SU-DHL-6 (cell line): ENCODE measurements around the gene AGAP1.

Experiments used
- CTCF ChIP-seq: fragments of 200-600 bp; sonication (generic); IDR thresholded peaks from one replicate; pipeline ENCODE4 v1.5.1; 2017; ENCODE audit warnings: antibody characterized with exemption, mild to moderate bottlenecking, low read length, moderate library complexity; ENCODE audit not compliant: insufficient read depth, poor library complexity, severe bottlenecking
- EZH2phosphoT487 ChIP-seq: fragments of 200-600 bp; sonication (generic), shearing (Covaris generic); conservative IDR thresholded peaks from 2 replicates; pipeline ENCODE4 v1.6.1; 2018; ENCODE audit warnings: mild to moderate bottlenecking, antibody characterized with exemption, low read length, moderate library complexity, mixed read lengths

- TF ChIP-seq CTCF (no peak), EZH2phosphoT487 (no peak)
Measured at GRCh38 chr2:235538144-235538639, 44.3 kb downstream of the AGAP1 start.
